ENCODE results near the gene TNF.

The TNF gene

GRCh38 chr6:31546958-31547726 lies 28.2 kb upstream of the TNF start, which contains the start of gene NFKBIL1 (continued):
- no peak for TF ChIP-seq ZNF112 (tag by site-specific recombination; IDR thresholded peaks at IDR 0.05)
- TF ChIP-seq ZNF580 (tag by site-specific recombination; IDR thresholded peaks at IDR 0.05), result peak; percentile 94
- TF ChIP-seq ZNF202 (tag by site-specific recombination; IDR thresholded peaks at IDR 0.05; ENCODE audit: borderline replicate concordance), result no peak
- no peak for TF ChIP-seq SCRT2 (tag by site-specific recombination; IDR thresholded peaks at IDR 0.05)
- no peak for TF ChIP-seq TRIM28 (IDR thresholded peaks at IDR 0.05; ENCODE audit: borderline replicate concordance, low read length)
- peak; percentile 78 for TF ChIP-seq INSM2 (tag by site-specific recombination; IDR thresholded peaks at IDR 0.05)
- peak; percentile 100 for TF ChIP-seq KLF7 (tag by site-specific recombination; IDR thresholded peaks at IDR 0.05; ENCODE audit: borderline replicate concordance)
- TF ChIP-seq ZBTB49 (tag by site-specific recombination; IDR thresholded peaks at IDR 0.05; ENCODE audit: low read depth), result no peak
- no peak; the same call in 1 of the 2 replicates for TF ChIP-seq ZNF16 (tag by site-specific recombination; IDR thresholded peaks at IDR 0.05; ENCODE audit: low read depth)
- no peak for TF ChIP-seq OSR2 (tag by site-specific recombination; IDR thresholded peaks at IDR 0.05)
- peak; percentile 28; the same call in 1 of the 2 replicates for TF ChIP-seq ZSCAN4 (tag by site-specific recombination; IDR thresholded peaks at IDR 0.05)
- TF ChIP-seq ZNF324 (tag by site-specific recombination; IDR thresholded peaks at IDR 0.05), result peak; percentile 90
- peak; percentile 72 for TF ChIP-seq YY2 (tag by site-specific recombination; IDR thresholded peaks at IDR 0.05)
- peak; percentile 91 for TF ChIP-seq ZBTB10 (tag by site-specific recombination; IDR thresholded peaks at IDR 0.05)
- no peak for TF ChIP-seq ZNF221 (tag by site-specific recombination; IDR thresholded peaks at IDR 0.05; ENCODE audit: borderline replicate concordance)
- no peak for TF ChIP-seq ZNF626 (tag by site-specific recombination; IDR thresholded peaks at IDR 0.05)
- TF ChIP-seq ZNF664 (tag by site-specific recombination; IDR thresholded peaks at IDR 0.05), result no peak; the same call in 1 of the 2 replicates
- no peak; the same call in 1 of the 2 replicates for TF ChIP-seq CTCF (tag by site-specific recombination; IDR thresholded peaks at IDR 0.05)
- TF ChIP-seq KLF8 (tag by site-specific recombination; IDR thresholded peaks at IDR 0.05), result peak; percentile 99
- no peak for TF ChIP-seq ZNF155 (tag by site-specific recombination; IDR thresholded peaks at IDR 0.05)
- peak; percentile 87 for TF ChIP-seq YY1 (tag by site-specific recombination; IDR thresholded peaks at IDR 0.05)
- no peak for TF ChIP-seq ZNF433 (tag by site-specific recombination; IDR thresholded peaks at IDR 0.05; ENCODE audit: low read depth)
- no peak for TF ChIP-seq BCL6B (tag by site-specific recombination; IDR thresholded peaks at IDR 0.05)
- TF ChIP-seq PRDM6 (tag by site-specific recombination; IDR thresholded peaks at IDR 0.05), result no peak
- no peak for TF ChIP-seq ZNF214 (tag by site-specific recombination; IDR thresholded peaks at IDR 0.05; ENCODE audit: borderline replicate concordance)
- TF ChIP-seq ZNF571 (tag by site-specific recombination; IDR thresholded peaks at IDR 0.05), result no peak
